ENCODE results near the gene NOTCH2.
"Not testable (repeated sequence)": the region's sequence is repeated elsewhere in the genome, so short reads cannot be mapped to it uniquely, and the experiment has no call there.

NOTCH2 gene

GRCh38 chr1:120069920-120070214, 405 bp upstream of the NOTCH2 start:
- DNase-seq, result not testable (repeated sequence)

GRCh38 chr1:120068683-120069066, 787 bp downstream of the NOTCH2 start:
- not testable (repeated sequence) for DNase-seq

- DNase-seq, result not testable (repeated sequence)
Observed at GRCh38 chr1:120048208-120048607, 21.3 kb downstream of the NOTCH2 start.

GRCh38 chr1:120041771-120042170, 27.7 kb downstream of the NOTCH2 start:
- not testable (repeated sequence) for DNase-seq

- DNase-seq, result not testable (repeated sequence)
Observed at GRCh38 chr1:120032253-120032652, 37.2 kb downstream of the NOTCH2 start.

GRCh38 chr1:120023791-120024190, 45.7 kb downstream of the NOTCH2 start:
- DNase-seq, result not testable (repeated sequence)

- not testable (repeated sequence) for DNase-seq
Observed at GRCh38 chr1:120014978-120015377, 54.5 kb downstream of the NOTCH2 start.

GRCh38 chr1:120008320-120008719, 61.1 kb downstream of the NOTCH2 start:
- not testable (repeated sequence) for DNase-seq

GRCh38 chr1:120007850-120008249, 61.6 kb downstream of the NOTCH2 start:
- not testable (repeated sequence) for DNase-seq

GRCh38 chr1:120001035-120001434, 68.4 kb downstream of the NOTCH2 start:
- DNase-seq, result not testable (repeated sequence)

- not testable (repeated sequence) for DNase-seq
Observed at GRCh38 chr1:119996731-119997312, 72.6 kb downstream of the NOTCH2 start.

- DNase-seq, result not testable (repeated sequence)
Observed at GRCh38 chr1:119995975-119996374, 73.5 kb downstream of the NOTCH2 start.

GRCh38 chr1:119988306-119989062, 81.0 kb downstream of the NOTCH2 start:
- DNase-seq, result no peak

- DNase-seq, result no peak
Observed at GRCh38 chr1:119987686-119988085, 81.8 kb downstream of the NOTCH2 start.

- DNase-seq, result no peak
Observed at GRCh38 chr1:119987112-119987511, 82.3 kb downstream of the NOTCH2 start.

GRCh38 chr1:119986007-119986497, 83.4 kb downstream of the NOTCH2 start:
- no peak for DNase-seq

GRCh38 chr1:119984771-119985170, 84.7 kb downstream of the NOTCH2 start:
- DNase-seq, result no peak

GRCh38 chr1:119981986-119982815, 87.3 kb downstream of the NOTCH2 start:
- no peak for DNase-seq

GRCh38 chr1:119981496-119981895, 88.0 kb downstream of the NOTCH2 start:
- DNase-seq, result no peak

- DNase-seq, result peak in 1 of 58 donors; percentile 23
Observed at GRCh38 chr1:119978018-119978505, 91.4 kb downstream of the NOTCH2 start.

- DNase-seq, result not testable (repeated sequence)
Observed at GRCh38 chr1:119977113-119977736, 92.2 kb downstream of the NOTCH2 start.

Measured in anterior cingulate cortex (tissue), 58 donors.